ENCODE data around the gene AVPR1B. TPM values are rescaled to one million over a fixed set of nuclear protein-coding genes. Genes with fewer than 3 reads are reported as not detected.

AVPR1B gene
- not detected for total RNA-seq
- long read RNA-seq: 0 reads

DNA sequence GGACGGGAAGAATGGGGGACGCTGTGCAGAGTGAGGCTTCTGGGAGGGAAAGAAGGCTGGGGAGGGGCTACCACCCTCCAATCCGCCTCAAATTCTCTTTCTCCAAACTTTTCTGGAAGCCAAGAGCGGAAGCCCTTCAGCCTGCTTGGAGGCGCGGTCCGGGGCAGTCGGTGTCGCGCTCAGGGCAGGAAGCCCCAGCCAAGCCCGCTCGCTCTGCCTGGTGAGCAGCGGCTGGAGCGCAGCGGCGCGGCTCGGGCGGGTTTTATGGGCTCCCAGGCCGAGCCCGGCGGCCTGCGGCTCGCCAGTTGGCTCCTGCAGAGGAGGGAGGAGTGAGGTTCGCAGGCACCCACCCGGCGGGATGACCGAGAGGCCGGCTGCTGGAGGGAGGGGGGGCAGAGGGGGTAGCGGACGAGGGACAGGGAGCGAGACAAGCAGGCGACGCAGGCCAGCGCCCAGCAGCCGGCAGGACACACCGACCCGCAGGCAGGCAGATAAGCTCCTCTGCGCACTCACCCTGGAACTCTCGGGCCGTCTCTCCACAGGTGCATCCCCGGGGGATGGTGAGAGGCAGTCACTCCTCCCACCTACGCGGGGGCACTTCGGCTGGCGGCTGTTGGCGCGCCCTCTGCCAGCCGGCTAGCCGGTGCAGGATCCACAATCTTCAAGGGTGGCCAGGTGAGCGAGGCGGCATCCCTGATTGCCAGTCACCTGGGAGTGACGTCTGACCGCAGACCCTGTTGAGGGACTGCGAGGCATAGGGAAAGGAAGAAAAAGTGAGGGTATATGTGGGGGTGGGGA is at the start of gene AVPR1B:
TSS of gene AVPR1B (minus strand) at position 238 of the 798 bp plus-strand sequence. CDS start 498 bp downstream, outside the sequence.
- intact Hi-C loops (cut with micrococcal nuclease): no loop called here
- DNase-seq: peak; percentile 70
- peak; percentile 93 for ATAC-seq

DNA sequence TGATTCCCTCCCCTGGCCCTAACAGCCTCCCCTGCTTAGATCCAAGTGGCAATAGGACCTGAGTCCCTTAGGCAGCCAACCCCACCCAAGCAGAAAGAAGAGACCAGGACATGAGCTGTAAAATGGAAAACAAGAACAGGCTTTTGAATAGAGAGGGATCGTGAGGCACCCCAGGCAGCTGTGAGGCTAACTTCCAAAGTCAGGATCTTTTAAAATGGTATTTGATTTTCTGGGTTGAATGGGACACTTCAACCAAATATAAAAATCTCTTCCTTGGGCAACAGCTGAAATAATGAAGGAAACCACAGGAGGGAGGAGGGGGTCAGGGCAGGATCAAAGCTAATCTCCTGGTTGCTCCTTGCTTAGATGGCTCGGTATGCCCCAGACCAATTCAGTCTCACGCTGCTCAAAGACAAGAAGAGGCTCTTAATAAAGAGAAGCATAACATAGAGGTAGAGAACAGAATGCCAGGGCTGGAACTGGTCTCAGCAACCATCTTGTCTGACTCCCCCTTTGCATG is 28.6 kb upstream of the AVPR1B start:
- DNase-seq (no peak), ATAC-seq (no peak)
- intact Hi-C loops (cut with micrococcal nuclease): no loop called here

GRCh38 chr1:206144605-206145004 is 27.4 kb upstream of the AVPR1B start:
- no peak for ATAC-seq
- no peak for DNase-seq
- intact Hi-C loops (cut with micrococcal nuclease): no loop called here

DNA sequence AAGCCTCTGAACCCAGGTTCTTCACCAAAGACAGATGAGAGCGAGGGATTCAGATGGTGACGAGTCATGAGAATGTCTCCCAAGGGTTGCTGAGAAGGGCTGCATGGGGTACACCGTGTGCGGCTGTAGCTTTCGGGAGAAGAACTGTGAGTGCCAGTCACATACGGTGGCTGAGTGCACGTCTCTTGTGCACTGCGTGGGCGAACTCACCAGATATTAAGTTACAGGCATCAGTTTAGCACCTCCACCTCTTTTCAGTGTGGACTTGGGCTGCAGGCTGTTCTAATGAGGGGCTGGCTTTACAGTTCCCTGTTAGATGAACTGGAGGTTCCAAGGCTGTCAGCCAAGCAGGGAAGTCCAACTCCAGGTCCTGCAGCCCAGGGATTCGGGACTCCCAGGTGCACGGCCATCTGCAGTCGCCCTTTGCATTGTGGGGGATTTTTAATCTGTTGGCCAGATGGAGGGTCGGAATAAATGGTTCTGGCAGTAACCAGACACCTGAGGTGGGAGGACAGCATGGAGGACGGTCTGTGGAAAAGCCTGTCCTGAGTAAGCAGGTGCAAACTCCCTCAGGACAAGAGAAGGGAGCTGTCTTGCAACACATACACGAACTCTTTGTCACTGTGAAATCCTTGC is 26.5 kb upstream of the AVPR1B start:
- ATAC-seq (no peak), DNase-seq (no peak)
- intact Hi-C loops (cut with micrococcal nuclease): no loop called here

DNA sequence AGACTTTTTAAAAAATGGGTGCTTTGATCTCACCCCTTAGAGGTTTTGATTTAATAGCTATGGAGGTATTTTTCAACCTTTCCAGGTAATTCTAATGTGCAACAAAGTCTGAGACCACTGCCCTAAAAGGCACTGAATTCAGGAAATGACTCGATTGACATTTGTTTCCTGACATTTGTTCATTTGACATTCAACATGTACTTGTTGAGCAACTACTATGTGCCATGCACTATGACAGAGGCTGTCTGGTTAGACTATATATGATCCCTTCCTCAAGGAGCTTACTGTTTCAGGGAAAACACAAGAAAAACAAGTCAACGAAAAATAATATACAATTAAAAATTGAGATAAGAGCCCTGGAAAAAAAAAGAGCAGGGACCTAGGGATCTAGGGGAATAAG is 25.6 kb upstream of the AVPR1B start:
- DNase-seq (no peak), ATAC-seq (no peak)
- intact Hi-C loops (cut with micrococcal nuclease): no loop called here

- intact Hi-C loops (cut with micrococcal nuclease): no loop called here
- no peak for ATAC-seq
- no peak for DNase-seq
These were observed 24.8 kb upstream of the AVPR1B start for GRCh38 chr1:206142011-206142410.

DNA sequence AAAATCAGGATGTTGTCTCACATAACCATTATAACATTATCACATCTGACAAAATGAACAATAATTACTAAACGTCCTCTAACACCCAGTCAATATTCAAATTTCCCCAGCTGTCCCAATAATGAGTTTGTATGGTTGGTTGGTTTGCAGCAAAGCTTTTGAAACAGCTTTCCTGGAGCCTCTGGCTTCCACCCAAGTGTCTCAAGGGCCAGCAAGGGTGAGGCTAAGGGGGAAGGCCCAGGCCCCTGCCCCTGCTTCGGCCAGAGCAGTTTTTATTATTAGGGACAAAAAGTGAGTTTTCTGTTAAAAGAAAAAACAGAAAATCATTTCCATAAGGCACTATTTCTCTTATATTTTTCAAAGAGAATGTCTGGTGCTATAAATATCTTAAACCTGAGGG is 19.1 kb upstream of the AVPR1B start:
- no peak for DNase-seq
- intact Hi-C loops (cut with micrococcal nuclease): no loop called here
- no peak for ATAC-seq

DNA sequence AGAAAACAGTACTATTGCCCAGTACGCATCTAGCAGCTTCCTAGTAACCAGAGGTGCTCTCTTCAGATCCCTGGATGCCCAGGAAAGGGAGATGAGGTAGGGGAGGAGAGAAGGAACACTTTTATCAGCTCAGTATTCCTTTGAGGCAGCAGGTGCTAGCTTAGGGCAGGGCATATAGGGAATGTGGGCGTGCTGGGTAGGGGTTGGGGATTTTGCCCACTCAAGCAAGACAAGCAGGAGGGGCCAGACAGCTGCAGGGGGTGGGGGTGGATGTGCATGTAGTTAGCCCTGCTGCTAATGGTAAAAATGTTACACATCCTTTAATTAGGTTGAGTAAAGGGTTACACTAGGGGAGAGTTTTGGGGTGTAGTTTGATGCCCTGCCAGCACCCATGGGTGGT is 18.1 kb upstream of the AVPR1B start:
- ATAC-seq: no peak
- intact Hi-C loops (cut with micrococcal nuclease): no loop called here

GRCh38 chr1:206133751-206134415 is 16.7 kb upstream of the AVPR1B start:
- DNase-seq (no peak), ATAC-seq (no peak)
- intact Hi-C loops (cut with micrococcal nuclease): no loop called here

More for the DNA sequence above, 18.1 kb upstream of the AVPR1B start:
- DNase-seq: no peak

GRCh38 chr1:206131037-206131436 is 13.8 kb upstream of the AVPR1B start:
- ATAC-seq: peak; percentile 88
- intact Hi-C loops (cut with micrococcal nuclease): no loop called here
- peak; percentile 69 for DNase-seq

DNA sequence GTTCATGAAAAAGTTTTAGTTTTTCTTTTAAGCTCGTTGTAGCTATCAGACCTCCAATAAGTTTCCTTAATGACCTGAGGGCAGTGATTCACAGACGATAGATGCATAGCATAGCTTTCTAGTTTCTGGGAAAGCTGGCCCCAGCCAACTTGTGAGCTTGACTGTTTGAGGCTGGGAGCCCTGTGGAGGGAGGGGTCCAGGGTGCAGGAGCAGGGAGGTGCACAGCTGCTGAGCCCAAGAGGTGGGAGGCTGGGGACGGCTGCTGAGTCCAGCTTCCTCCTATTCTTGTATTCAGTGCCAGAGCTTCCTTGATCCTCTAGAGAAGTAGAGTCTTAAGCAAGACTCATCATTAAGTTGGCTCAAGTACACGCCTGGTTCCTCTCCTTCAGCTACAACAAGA is 11.0 kb upstream of the AVPR1B start:
- DNase-seq (no peak), ATAC-seq (no peak)
- intact Hi-C loops (cut with micrococcal nuclease): no loop called here

GRCh38 chr1:206127336-206127735 is 10.1 kb upstream of the AVPR1B start:
- intact Hi-C loops (cut with micrococcal nuclease): no loop called here

GRCh38 chr1:206125346-206125745 is 8.2 kb upstream of the AVPR1B start:
- peak; percentile 60 for ATAC-seq
- DNase-seq: no peak
- intact Hi-C loops (cut with micrococcal nuclease): no loop called here

More at GRCh38 chr1:206127336-206127735, 10.1 kb upstream of the AVPR1B start:
- ATAC-seq: no peak
- no peak for DNase-seq

- DNase-seq (no peak), ATAC-seq (no peak)
- intact Hi-C loops (cut with micrococcal nuclease): no loop called here
These were observed 5.5 kb upstream of the AVPR1B start for GRCh38 chr1:206122686-206123085.

DNA sequence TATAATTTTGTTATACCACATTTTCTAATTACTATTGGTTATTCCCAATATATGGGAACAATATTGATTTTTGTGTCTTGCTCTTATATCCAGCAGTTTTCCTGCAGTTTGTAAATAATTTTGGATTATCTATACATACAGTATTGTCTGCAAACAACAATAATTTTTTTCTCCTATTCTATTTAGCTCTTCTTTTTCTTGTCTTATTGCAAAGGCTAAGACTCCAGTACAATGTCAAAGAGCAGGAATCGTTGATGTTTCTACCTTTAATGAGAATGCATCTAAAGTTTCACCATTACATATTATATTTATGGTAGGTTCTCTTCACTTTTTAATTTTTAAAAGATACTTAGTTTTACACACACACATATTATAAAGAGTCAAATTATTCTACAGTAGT is 4.1 kb upstream of the AVPR1B start:
- intact Hi-C loops (cut with micrococcal nuclease): no loop called here
- ATAC-seq: no peak

DNA sequence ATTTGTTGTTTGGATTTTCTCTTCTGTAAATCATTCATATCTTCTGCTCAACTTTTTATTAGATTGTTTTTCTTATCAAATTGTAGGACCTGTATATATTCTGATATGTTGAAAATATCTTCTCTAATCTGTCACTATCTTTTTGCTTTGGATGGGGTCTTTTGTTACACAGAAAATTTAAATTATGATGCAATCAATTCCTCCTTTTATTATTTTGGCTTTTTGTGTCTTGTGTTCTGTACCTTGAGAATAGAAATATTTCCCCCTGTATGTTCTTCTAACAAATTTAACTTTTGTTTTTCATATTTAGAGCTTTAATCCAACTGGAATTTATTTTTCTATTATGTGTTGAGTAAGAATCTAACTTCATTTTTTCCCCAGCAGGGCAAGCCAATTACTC is 3.2 kb upstream of the AVPR1B start:
- DNase-seq: no peak
- intact Hi-C loops (cut with micrococcal nuclease): no loop called here
- ATAC-seq: no peak

More for the DNA sequence above, 4.1 kb upstream of the AVPR1B start:
- no peak for DNase-seq

GRCh38 chr1:206116873-206117150 is 376 bp downstream of the AVPR1B start:
- ATAC-seq: no peak
- intact Hi-C loops (cut with micrococcal nuclease): no loop called here
- no peak for DNase-seq

DNA sequence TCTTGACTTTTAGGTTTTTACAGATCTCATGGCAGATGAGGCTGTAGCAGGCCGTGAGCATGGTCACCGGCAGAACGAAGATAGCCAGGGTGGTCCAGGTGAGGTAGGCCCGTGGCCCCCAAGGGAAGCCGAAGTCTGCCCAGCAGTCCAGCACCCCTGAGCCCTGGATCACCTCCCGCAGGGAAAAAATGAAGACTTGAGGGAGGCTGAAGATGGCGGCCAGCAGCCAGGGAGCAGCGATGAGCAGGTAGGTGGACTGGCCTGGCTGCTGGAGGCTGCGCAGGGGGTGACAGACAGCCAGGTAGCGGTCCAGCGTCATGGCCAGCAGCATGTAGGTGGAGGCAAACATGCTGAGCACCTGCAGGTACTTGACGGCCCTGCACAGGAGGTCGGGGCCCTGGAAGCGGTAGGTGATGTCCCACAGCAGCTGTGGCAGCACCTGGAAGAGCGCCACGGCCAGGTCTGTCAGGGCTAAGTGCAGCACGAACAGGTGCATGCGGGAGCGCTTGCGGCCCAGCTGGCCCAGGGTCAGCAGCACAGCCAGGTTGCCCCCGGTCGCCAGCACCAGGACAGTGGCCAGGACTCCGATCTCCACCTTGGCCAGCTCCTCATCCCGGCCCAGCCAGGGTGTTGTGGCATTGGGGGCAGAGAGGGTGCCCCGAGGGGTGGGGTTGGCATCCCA is 856 bp downstream of the AVPR1B start:
- DNase-seq: no peak
- intact Hi-C loops (cut with micrococcal nuclease): no loop called here
- no peak for ATAC-seq

DNA sequence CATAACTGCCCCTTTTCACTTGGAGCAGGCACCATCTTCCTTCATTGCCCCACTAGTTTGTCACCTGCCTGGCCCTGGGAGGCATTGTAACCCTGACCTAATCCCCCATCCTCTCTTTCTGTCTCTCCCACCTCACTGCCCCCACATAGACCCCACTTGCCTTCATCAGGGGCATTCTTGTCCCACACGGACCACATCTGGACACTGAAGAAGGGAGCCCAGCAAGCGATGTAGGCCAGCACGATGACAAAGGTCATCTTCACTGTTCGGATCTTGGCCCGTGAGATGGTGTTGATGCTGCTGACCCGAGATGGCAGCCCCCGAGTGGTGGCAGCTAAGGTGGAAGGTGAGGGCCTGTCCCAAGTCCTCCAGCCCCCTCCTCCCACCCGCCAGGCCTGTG is 1.4 kb downstream of the AVPR1B start:
- DNase-seq (no peak), ATAC-seq (no peak)
- intact Hi-C loops (cut with micrococcal nuclease): no loop called here
